H1 (cell line): Measurements from ENCODE around the gene SPATA32. TPM values are rescaled to one million over a fixed set of nuclear protein-coding genes. Genes with fewer than 3 reads are reported as not detected.

Experiments
- CTCF ChIA-PET: fragments of 300-600 bp; sonication (Branson Sonifier 250); formaldehyde crosslinking; loops from one replicate; lab custom pipeline; 2021; ENCODE audit not compliant: partially characterized antibody; lab: Charles Lee
- POLR2A ChIA-PET: fragments of 300-600 bp; sonication (Branson Sonifier 250); formaldehyde crosslinking; loops from one replicate; lab custom pipeline; 2021; ENCODE audit warnings: inconsistent platforms; ENCODE audit not compliant: partially characterized antibody; lab: Charles Lee
- DNase-seq, 2 experiments: peaks; one replicate each; pipeline versions ENCODE4 v3.0.0 to v3.0.0-alpha.2; 2010 to 2022; ENCODE audit warnings: low spot score in 2 of 2, low read depth in 1 of 2, mixed read lengths in 1 of 2
- FAIRE-seq: peaks from 2 replicates; lab custom pipeline; 2011; peaks lifted over from hg19 to GRCh38; lab: Jason Lieb, UNC
- H2AFZ ChIP-seq: 2 replicates; pipeline ENCODE4 v1.8.1; 2012; ENCODE audit warnings: low read length, inconsistent platforms
- H2AK5ac ChIP-seq: 2 replicates; pipeline ENCODE4 v1.6.1; 2013; ENCODE audit warnings: low read depth, low read length
- H2BK120ac ChIP-seq: replicated peaks from 2 replicates; pipeline ENCODE3; 2013; ENCODE audit warnings: low read depth, low read length, inconsistent platforms
- H2BK12ac ChIP-seq: 2 replicates; pipeline ENCODE4 v1.6.1; 2013; ENCODE audit warnings: low read depth, low read length
- H2BK15ac ChIP-seq: 2 replicates; pipeline ENCODE4 v1.6.1; 2013; ENCODE audit warnings: low read length
- H2BK20ac ChIP-seq: 2 replicates; pipeline ENCODE4 v1.6.1; 2013; ENCODE audit warnings: low read length
- H2BK5ac ChIP-seq: 2 replicates; pipeline ENCODE4 v1.6.1; 2013; ENCODE audit warnings: low read depth, low read length
- H3K14ac ChIP-seq: 2 replicates; pipeline ENCODE4 v1.6.1; 2013; ENCODE audit warnings: inconsistent platforms; ENCODE audit not compliant: insufficient read length
- H3K18ac ChIP-seq: 2 replicates; pipeline ENCODE4 v1.6.1; 2013; ENCODE audit warnings: low read length; ENCODE audit errors: extremely low read depth
- H3K23ac ChIP-seq: 2 replicates; pipeline ENCODE4 v1.6.1; 2013; ENCODE audit warnings: inconsistent platforms; ENCODE audit not compliant: insufficient read length
- H3K23me2 ChIP-seq: 2 replicates; pipeline ENCODE4 v1.6.1; 2013; ENCODE audit warnings: low read depth, low read length
- H3K27ac ChIP-seq: 2 replicates; pipeline ENCODE4 v1.6.1; 2011; ENCODE audit warnings: low read depth, low read length, inconsistent platforms
- H3K27me3 ChIP-seq, 4 experiments: replicated peaks in 1 of 4; 1 replicate in 1 of 4; 2 replicates in 3 of 4; pipeline versions ENCODE4 v1.6.1 to v1.8.1; 2011 to 2013; ENCODE audit warnings: low read length in 3 of 4, mild to moderate bottlenecking in 3 of 4, inconsistent platforms in 2 of 4, mixed read lengths in 2 of 4, moderate library complexity in 1 of 4; ENCODE audit not compliant: control insufficient read depth in 3 of 4, insufficient read depth in 3 of 4; ENCODE audit errors: extremely low read depth in 1 of 4
- H3K36me3 ChIP-seq, 4 experiments: 2 replicates each; pipeline versions ENCODE4 v1.6.1 to v1.8.1; 2011 to 2013; ENCODE audit warnings: mild to moderate bottlenecking in 4 of 4, low read length in 3 of 4, moderate library complexity in 2 of 4, control low read depth in 1 of 4, inconsistent platforms in 1 of 4; ENCODE audit not compliant: insufficient read depth in 4 of 4, control insufficient read depth in 2 of 4
- H3K4ac ChIP-seq: replicated peaks from 2 replicates; pipeline ENCODE3; 2013; ENCODE audit warnings: low read length, low read depth, mixed read lengths, inconsistent platforms; ENCODE audit not compliant: insufficient read length
- H3K4me1 ChIP-seq, 4 experiments: replicated peaks in 1 of 4; 1 replicate in 1 of 4; 2 replicates in 3 of 4; pipeline versions ENCODE4 v1.6.1 to v1.8.1; 2011 to 2013; ENCODE audit warnings: low read length in 3 of 4, inconsistent platforms in 2 of 4, mixed read lengths in 1 of 4; ENCODE audit not compliant: insufficient read depth in 4 of 4, control insufficient read depth in 3 of 4
- H3K4me2 ChIP-seq, 2 experiments: 2 replicates each; pipeline versions ENCODE4 v1.6.1 to v1.8.1; 2011 to 2013; ENCODE audit warnings: low read depth in 2 of 2, low read length in 2 of 2, control low read depth in 1 of 2, inconsistent platforms in 1 of 2, mild to moderate bottlenecking in 1 of 2; ENCODE audit not compliant: insufficient read depth in 1 of 2
- H3K4me3 ChIP-seq, 4 experiments: fragments of 200-600, 300-600 bp in 1 of 4; sonication (generic), shearing (Covaris generic), sonication (Bioruptor Twin) in 1 of 4; 2 replicates each; pipeline versions ENCODE4 v1.5.1 to v1.8.1; 2011 to 2016; ENCODE audit warnings: low read length in 4 of 4, low read depth in 3 of 4, control low read depth in 2 of 4, inconsistent platforms in 2 of 4, mild to moderate bottlenecking in 2 of 4, mixed read lengths in 1 of 4, moderate library complexity in 1 of 4; ENCODE audit not compliant: insufficient read depth in 2 of 4; ENCODE audit errors: extremely low read depth in 1 of 4
- H3K56ac ChIP-seq: replicated peaks from 2 replicates; pipeline ENCODE3; 2013; ENCODE audit warnings: low read depth, mild to moderate bottlenecking, mixed read lengths, low read length, inconsistent platforms; ENCODE audit not compliant: insufficient read length
- H3K79me1 ChIP-seq: 2 replicates; pipeline ENCODE4 v1.6.1; 2013; ENCODE audit warnings: low read depth, low read length, control low read depth
- H3K79me2 ChIP-seq, 2 experiments: 2 replicates each; pipeline versions ENCODE4 v1.6.1 to v1.8.1; 2012 to 2013; ENCODE audit warnings: low read length in 2 of 2, mild to moderate bottlenecking in 2 of 2, inconsistent platforms in 1 of 2; ENCODE audit not compliant: insufficient read depth in 2 of 2, control insufficient read depth in 1 of 2
- H3K9ac ChIP-seq, 4 experiments: replicated peaks in 1 of 4; 1 replicate in 1 of 4; 2 replicates in 3 of 4; pipeline versions ENCODE4 v1.6.1 to v1.8.1; 2011 to 2013; ENCODE audit warnings: low read depth in 3 of 4, low read length in 3 of 4, control low read depth in 2 of 4, mild to moderate bottlenecking in 2 of 4, moderate library complexity in 2 of 4, inconsistent platforms in 1 of 4; ENCODE audit errors: extremely low read depth in 1 of 4
- H3K9me3 ChIP-seq, 2 experiments: 2 replicates each; pipeline versions ENCODE4 v1.6.1 to v1.8.1; 2012 to 2013; ENCODE audit warnings: mild to moderate bottlenecking in 2 of 2, moderate library complexity in 2 of 2, control low read depth in 1 of 2, inconsistent platforms in 1 of 2, low read depth in 1 of 2, low read length in 1 of 2, mixed read lengths in 1 of 2; ENCODE audit not compliant: insufficient read depth in 2 of 2
- H4K20me1 ChIP-seq, 2 experiments: replicated peaks in 1 of 2; 2 replicates each; pipeline versions ENCODE3 to v1.8.1; 2011 to 2013; ENCODE audit warnings: inconsistent platforms in 2 of 2, low read length in 2 of 2, mild to moderate bottlenecking in 1 of 2; ENCODE audit not compliant: insufficient read depth in 2 of 2, control insufficient read depth in 1 of 2
- H4K5ac ChIP-seq: 2 replicates; pipeline ENCODE4 v1.6.1; 2013; ENCODE audit warnings: low read length, low read depth, mixed read lengths, inconsistent platforms; ENCODE audit not compliant: insufficient read length
- H4K8ac ChIP-seq: 2 replicates; pipeline ENCODE4 v1.8.0; 2013; ENCODE audit warnings: mild to moderate bottlenecking, moderate library complexity, low read length, inconsistent platforms; ENCODE audit not compliant: insufficient read depth; ENCODE audit errors: extremely low read depth
- H4K91ac ChIP-seq: replicated peaks from 2 replicates; pipeline ENCODE3; 2013; ENCODE audit warnings: low read length, mixed read lengths, inconsistent platforms; ENCODE audit not compliant: insufficient read length
- CBX5 ChIP-seq: fragments of 300-800, 300-1000 bp; sonication (generic); IDR thresholded peaks from 2 replicates; pipeline ENCODE4 v1.7.1; 2016; ENCODE audit warnings: antibody characterized with exemption, low read length, low read depth
- CHD2 ChIP-seq: IDR thresholded peaks from 2 replicates; pipeline ENCODE4 v1.6.1; 2012; ENCODE audit warnings: low read length, improper control_type of control experiment
- CTBP2 ChIP-seq: IDR thresholded peaks from 2 replicates; pipeline ENCODE4 v1.7.0; 2011; ENCODE audit warnings: borderline replicate concordance, mild to moderate bottlenecking, moderate library complexity, mixed read lengths, low read length; ENCODE audit not compliant: insufficient read depth, insufficient read length
- EGR1 ChIP-seq: IDR thresholded peaks from 2 replicates; pipeline ENCODE4 v1.6.1; 2011; ENCODE audit warnings: low read depth, low read length, borderline replicate concordance
- GTF2F1 ChIP-seq: IDR thresholded peaks from 2 replicates; pipeline ENCODE4 v1.6.1; 2012; ENCODE audit warnings: low read depth, low read length, improper control_type of control experiment, borderline replicate concordance
- HDAC2 ChIP-seq, 2 experiments: fragments of 300-600 bp in 1 of 2; sonication (generic) in 1 of 2; IDR thresholded peaks; 2 replicates each; pipeline ENCODE4 v1.6.1; 2011 to 2012; ENCODE audit warnings: low read depth in 2 of 2, low read length in 2 of 2, mild to moderate bottlenecking in 2 of 2, moderate library complexity in 2 of 2, borderline replicate concordance in 1 of 2, inconsistent platforms in 1 of 2
- KDM4A ChIP-seq: IDR thresholded peaks from one replicate; pipeline ENCODE4 v1.7.1; 2012; ENCODE audit warnings: low read depth, mild to moderate bottlenecking, moderate library complexity, low read length, inconsistent platforms; ENCODE audit not compliant: severe bottlenecking
- SIX5 ChIP-seq: IDR thresholded peaks from 2 replicates; pipeline ENCODE4 v1.6.1; 2011; ENCODE audit warnings: mild to moderate bottlenecking, low read depth, low read length
- SP1 ChIP-seq: IDR thresholded peaks from 2 replicates; pipeline ENCODE4 v1.6.1; 2011; ENCODE audit warnings: low read depth, low read length
- TAF1 ChIP-seq: IDR thresholded peaks from 2 replicates; pipeline ENCODE4 v1.6.1; 2011; ENCODE audit warnings: mild to moderate bottlenecking, low read depth, low read length
- TAF7 ChIP-seq: optimal IDR thresholded peaks from 2 replicates; pipeline ENCODE3; 2011; ENCODE audit warnings: low read depth, mild to moderate bottlenecking, inconsistent platforms, low read length, moderate library complexity, borderline replicate concordance
- WGBS, 2 experiments: shearing (Covaris generic) in 1 of 2; methylation state at CpG; one replicate each; pipeline versions ENCODE4 v1.1.6 to v1.1.7; 2013 to 2015; ENCODE audit warnings: low lambda C conversion rate in 2 of 2, mixed read lengths in 2 of 2, inconsistent platforms in 1 of 2, low coverage in 1 of 2, missing lambda C conversion rate in 1 of 2; ENCODE audit not compliant: insufficient replicate concordance in 2 of 2, insufficient coverage in 1 of 2, insufficient read length in 1 of 2; ENCODE audit errors: extremely low coverage in 1 of 2, missing lambda C conversion rate in 1 of 2; 5-methylcytosine and 5-hydroxymethylcytosine counted together
- polyA plus RNA-seq, 7 experiments: library from polyadenylated mRNA; depleted of rRNA in 3 of 7; stranded (reverse) in 5 of 7; unstranded in 2 of 7; fragments of >200 nt in 5 of 7; fragments of 200-250 nt in 2 of 7; gene quantifications; 1 replicate in 5 of 7; 2 replicates in 1 of 7; 4 replicates in 1 of 7; pipeline versions ENCODE4 v1.2.1 to v1.2.3, GENCODE V29; 2011 to 2013; ENCODE audit warnings: missing spikeins in 2 of 7, mixed read lengths in 2 of 7
- total RNA-seq: library from RNA; stranded (reverse); fragmentation: NEBNext Ultra II Directional; extraction: Animal tissue kit (Norgen Biotek cat#: 25700); gene quantifications from 2 replicates; pipeline ENCODE4 v1.2.1, GENCODE V29; 2021
- TF ChIP-seq, protein P1 (sequence below): IDR thresholded peaks from 2 replicates; pipeline ENCODE4 v1.6.1; 2011; ENCODE audit warnings: low read length, improper control_type of control experiment

The SPATA32 gene
- total and polyA plus RNA-seq, 2 of the 8 experiments (the other 6 are each of a cell fraction or from before 2014, with no cell fraction given) = 0.24 TPM; not detected in 1

DNA sequence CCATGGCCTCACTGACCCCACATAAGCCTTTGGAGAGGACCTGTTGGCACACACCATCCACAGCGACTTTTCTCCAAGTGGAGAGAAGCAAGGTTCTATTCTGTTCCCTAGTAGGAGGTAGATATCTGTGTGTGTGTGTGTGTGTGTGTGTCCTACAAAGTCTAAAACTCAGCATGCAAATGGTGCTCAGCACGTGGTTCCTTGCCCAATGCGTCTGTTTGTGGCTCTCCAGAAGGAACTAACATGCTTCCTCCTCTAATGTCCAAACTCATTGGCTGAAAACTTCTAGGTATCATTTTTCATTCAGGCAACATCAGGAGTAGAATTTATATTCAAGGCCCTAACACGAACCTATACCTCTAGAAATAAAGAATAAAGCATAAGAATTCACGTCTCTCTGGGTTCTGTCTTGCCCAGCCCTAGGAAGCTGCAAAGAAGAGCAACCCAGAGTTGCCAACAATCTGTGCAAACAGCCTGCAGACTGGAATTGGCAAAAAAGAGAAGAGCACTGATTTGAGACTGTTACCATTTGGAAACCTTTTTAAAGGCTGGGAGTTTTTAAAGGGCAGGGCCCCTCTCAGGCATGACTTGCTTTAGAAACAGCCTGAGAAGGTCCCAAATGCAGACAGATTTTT, 29.4 kb upstream of the SPATA32 start:
- Histone ChIP-seq H3K56ac (no peak overlapping the region), H3K18ac (no peak overlapping the region), H3K4me2 (no peak overlapping the region), H3K27ac (no peak overlapping the region), H2BK12ac (no peak overlapping the region), H3K14ac (no peak overlapping the region), H4K8ac (no peak overlapping the region; the same call in 1 of the 2 replicates), H3K23me2 (no peaks in the 10 kb centered on the region), H3K4me3 (no peak overlapping the region), H2BK20ac (no peak overlapping the region), H3K4ac (no peak overlapping the region), H2BK5ac (no peak overlapping the region), H3K79me1 (peaks cover 11% of the 10 kb centered on the region), H2AK5ac (no peak overlapping the region), H2BK120ac (no peak overlapping the region), H3K79me2 (no peaks in the 10 kb centered on the region), H4K91ac (no peak overlapping the region), H3K36me3 (peaks cover 0 to 5% (median 1%) of the 10 kb centered on the region in 4 experiments; a peak in 1 of 8 replicates), H4K5ac (no peak overlapping the region), H3K9me3 (no peaks in the 10 kb centered on the region), H3K9ac (no peak overlapping the region), H3K4me1 (peaks cover 0 to 5% (median 0%) of the 10 kb centered on the region in 4 experiments; a peak in 1 of 7 replicates), H3K27me3 (no peaks in the 10 kb centered on the region), H2BK15ac (no peak overlapping the region), H2AFZ (no peak overlapping the region), H3K23ac (no peak overlapping the region), H4K20me1 (peaks cover 3 to 4% of the 10 kb centered on the region in 2 experiments)
- ChIA-PET CTCF (interaction anchor here (0.9 to 4.6 kb wide), 6 partner anchors 8 to 156 kb away, joined by 3 to 35 read pairs (median 4); partner anchors contain the start of gene ACBD4), POLR2A (interaction anchor here (0.5 kb wide), 1 partner anchor 446 kb away, joined by 3 read pairs; no protein-coding TSS in a partner anchor)
- DNase-seq = no peak
- WGBS, 2 experiments = 88% methylated on average over 5 of the region's 5 CpGs; no CpG with 5 or more reads in 1 of the 2 experiments
- no peak for FAIRE-seq
- TF ChIP-seq SIX5 = no peak
- TF ChIP-seq, protein P1, sequence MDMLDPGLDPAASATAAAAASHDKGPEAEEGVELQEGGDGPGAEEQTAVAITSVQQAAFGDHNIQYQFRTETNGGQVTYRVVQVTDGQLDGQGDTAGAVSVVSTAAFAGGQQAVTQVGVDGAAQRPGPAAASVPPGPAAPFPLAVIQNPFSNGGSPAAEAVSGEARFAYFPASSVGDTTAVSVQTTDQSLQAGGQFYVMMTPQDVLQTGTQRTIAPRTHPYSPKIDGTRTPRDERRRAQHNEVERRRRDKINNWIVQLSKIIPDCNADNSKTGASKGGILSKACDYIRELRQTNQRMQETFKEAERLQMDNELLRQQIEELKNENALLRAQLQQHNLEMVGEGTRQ = no peak
- TF ChIP-seq TAF1 = no peak
- no peak for TF ChIP-seq CBX5
- TF ChIP-seq TAF7 = no peak
- no peak for TF ChIP-seq HDAC2 (IDR thresholded peaks at IDR 0.05; ENCODE audit: borderline replicate concordance in 1 of 2, low read depth in 2 of 2, low read length in 2 of 2)
- no peak for TF ChIP-seq KDM4A
- no peak for TF ChIP-seq CHD2
- no peak for TF ChIP-seq SP1
- TF ChIP-seq EGR1 = no peak
- no peak for TF ChIP-seq GTF2F1
- TF ChIP-seq CTBP2 = no peak
